Progenitor cell of endocrine pancreas (in vitro differentiated cells): ENCODE measurements around the gene PRR14L. TPM values are rescaled to one million over a fixed set of nuclear protein-coding genes. Genes with fewer than 3 reads are reported as not detected.

Experiments
- DNase-seq: peaks from one replicate; pipeline ENCODE4 v3.0.0; 2021; ENCODE audit warnings: low spot score; ENCODE audit not compliant: unreplicated experiment
- H3K27ac Mint-ChIP-seq: 2 replicates; pipeline ENCODE4 v1.8.0; 2021; ENCODE audit warnings: mild to moderate bottlenecking, moderate library complexity, mixed read lengths
- H3K27me3 Mint-ChIP-seq: 2 replicates; pipeline ENCODE4 v1.8.0; 2021; ENCODE audit warnings: mixed read lengths
- H3K36me3 Mint-ChIP-seq: 2 replicates; pipeline ENCODE4 v1.8.0; 2022; ENCODE audit warnings: mixed read lengths; ENCODE audit not compliant: insufficient read depth
- H3K4me1 Mint-ChIP-seq: 2 replicates; pipeline ENCODE4 v1.8.0; 2021; ENCODE audit warnings: low read depth, mixed read lengths
- H3K4me3 Mint-ChIP-seq: 2 replicates; pipeline ENCODE4 v1.8.0; 2021; ENCODE audit warnings: low read depth, mild to moderate bottlenecking, moderate library complexity, mixed read lengths
- H3K9me3 Mint-ChIP-seq: 2 replicates; pipeline ENCODE4 v1.8.0; 2021; ENCODE audit warnings: low read depth, mixed read lengths
- CTCF ChIP-seq: fragments of 200-600 bp; sonication (generic); IDR thresholded peaks from one replicate; pipeline ENCODE4 v1.5.0; 2021; ENCODE audit warnings: antibody characterized with exemption, mild to moderate bottlenecking; ENCODE audit not compliant: unreplicated experiment
- total RNA-seq: library from RNA; stranded (reverse); gene quantifications from 2 replicates; pipeline ENCODE4 v1.2.1, GENCODE V29; 2021

Gene PRR14L
- total RNA-seq, 1 donor from 2014 or later: 87.2 TPM

- Mint-ChIP-seq H3K4me1 (no peaks in the 10 kb centered on the region), H3K36me3 (peaks cover 25% of the 10 kb centered on the region), H3K9me3 (no peaks in the 10 kb centered on the region), H3K27ac (no peak overlapping the region), H3K27me3 (no peaks in the 10 kb centered on the region), H3K4me3 (no peak overlapping the region)
- DNase-seq: no peak
- TF ChIP-seq CTCF: no peak
Measured at GRCh38 chr22:31692186-31692886, 57.6 kb downstream of the PRR14L start.

GRCh38 chr22:31691408-31691807 lies 58.5 kb downstream of the PRR14L start:
- no peak for TF ChIP-seq CTCF
- Mint-ChIP-seq H3K4me3 (no peak overlapping the region), H3K36me3 (peaks cover 21% of the 10 kb centered on the region), H3K27me3 (no peaks in the 10 kb centered on the region), H3K9me3 (no peaks in the 10 kb centered on the region), H3K27ac (no peak overlapping the region), H3K4me1 (no peaks in the 10 kb centered on the region)
- no peak for DNase-seq

- DNase-seq: no peak
- Mint-ChIP-seq H3K36me3 (peaks cover 17% of the 10 kb centered on the region), H3K4me3 (no peak overlapping the region), H3K27me3 (no peaks in the 10 kb centered on the region), H3K4me1 (no peaks in the 10 kb centered on the region), H3K9me3 (no peaks in the 10 kb centered on the region), H3K27ac (peak overlapping the region; percentile 38)
- TF ChIP-seq CTCF: no peak
Measured at GRCh38 chr22:31683181-31684105, 66.5 kb downstream of the PRR14L start.

- H3K27ac Mint-ChIP-seq: peak overlapping the region; percentile 38
- no peak overlapping the region for H3K4me3 Mint-ChIP-seq
- H3K4me1 Mint-ChIP-seq: no peaks in the 10 kb centered on the region
- H3K36me3 Mint-ChIP-seq: peaks cover 12% of the 10 kb centered on the region
- no peaks in the 10 kb centered on the region for H3K27me3 Mint-ChIP-seq
- no peak for TF ChIP-seq CTCF
- no peak for DNase-seq
- H3K9me3 Mint-ChIP-seq: no peaks in the 10 kb centered on the region
Measured at GRCh38 chr22:31682751-31683150, 67.2 kb downstream of the PRR14L start.
